HG03342 (cell line): ENCODE results near the gene HSD17B2.
"Not testable (repeated sequence)": the region's sequence is repeated elsewhere in the genome, so short reads cannot be mapped to it uniquely, and the experiment has no call there.

Experiments used
- ATAC-seq: cut with Tn5 transposase; IDR thresholded peaks from one replicate; pipeline ENCODE4 v1.9.1; 2021; ENCODE audit warnings: mild to moderate bottlenecking, moderate library complexity; ENCODE audit not compliant: unreplicated experiment

Gene HSD17B2

GRCh38 chr16:82074019-82074558 is 39.0 kb downstream of the HSD17B2 start:
- ATAC-seq, result no peak

- ATAC-seq, result no peak
Observed at GRCh38 chr16:82078125-82078524, 43.1 kb downstream of the HSD17B2 start.

- no peak for ATAC-seq
Observed at GRCh38 chr16:82079892-82080291, 44.8 kb downstream of the HSD17B2 start.

- ATAC-seq, result no peak
Observed at GRCh38 chr16:82081264-82081663, 46.2 kb downstream of the HSD17B2 start.

DNA sequence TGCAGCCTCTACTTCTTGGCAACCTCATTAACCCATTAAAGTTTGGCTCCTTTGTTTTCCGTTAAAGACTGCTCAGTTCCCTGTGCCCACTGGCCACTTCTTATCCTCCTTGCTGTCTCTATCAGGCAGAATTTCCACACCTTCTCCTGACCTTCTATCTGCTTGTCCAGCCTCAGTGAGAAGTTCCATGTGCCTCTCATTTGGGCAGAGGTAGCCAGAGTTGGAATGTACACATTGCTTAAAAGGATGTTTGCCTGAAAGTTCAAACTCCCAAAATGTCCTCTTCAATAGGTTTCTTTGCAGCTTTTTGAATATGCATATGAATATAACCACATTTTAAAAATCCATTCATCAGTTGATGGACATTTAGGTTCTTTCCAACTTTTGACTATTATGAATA is 47.0 kb downstream of the HSD17B2 start:
- ATAC-seq, result no peak

GRCh38 chr16:82082543-82083244 is 47.6 kb downstream of the HSD17B2 start:
- peak; percentile 90 for ATAC-seq

DNA sequence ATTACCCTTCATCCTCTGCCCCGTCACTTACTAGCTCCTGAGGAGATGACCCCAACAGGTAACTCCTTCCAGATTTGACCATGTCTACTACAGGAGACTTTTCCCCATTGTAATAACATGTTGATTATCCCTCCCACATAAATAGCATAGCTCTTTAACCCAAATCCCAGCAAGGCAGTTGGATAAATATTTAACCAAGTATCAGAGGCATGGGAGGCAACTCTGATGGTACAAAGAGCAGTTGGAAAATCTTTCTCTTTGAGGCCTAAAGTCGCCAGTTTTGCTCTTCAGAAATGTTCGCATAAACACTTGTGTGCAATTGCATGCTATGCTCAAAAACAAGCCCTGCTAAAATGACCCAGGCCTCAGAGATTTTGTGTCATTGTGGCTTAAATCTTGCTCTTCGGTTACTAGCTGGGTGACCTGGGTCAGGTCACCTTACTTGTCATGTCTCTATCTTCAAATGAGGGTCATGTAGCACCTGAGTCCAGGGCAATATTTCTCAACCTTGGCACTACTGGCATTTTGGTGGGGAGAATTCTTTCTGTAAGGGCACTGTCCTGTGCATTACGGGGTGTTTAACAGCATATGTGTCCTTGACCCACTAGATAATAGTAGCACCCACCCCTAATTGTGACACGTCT is 48.8 kb downstream of the HSD17B2 start:
- no peak for ATAC-seq

GRCh38 chr16:82085011-82085779 is 50.1 kb downstream of the HSD17B2 start:
- no peak for ATAC-seq

DNA sequence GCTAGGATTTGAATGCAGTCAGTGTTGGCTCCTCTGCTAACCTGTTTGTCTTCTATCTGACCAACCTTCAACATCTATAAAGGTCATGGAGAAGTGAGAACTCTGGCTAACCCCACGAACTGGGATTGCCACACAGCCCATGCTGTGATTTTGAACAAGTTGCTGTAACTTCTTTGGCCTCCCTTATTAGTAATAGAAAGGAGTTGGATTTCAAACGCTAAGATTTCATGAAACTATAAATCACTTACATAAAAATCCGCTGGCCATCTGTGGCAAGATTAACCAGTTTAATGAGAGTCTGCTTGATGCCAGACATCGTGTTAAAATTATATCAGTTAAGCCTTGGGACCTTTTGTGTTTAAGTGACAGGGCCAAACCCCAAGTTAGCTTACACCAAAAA is 53.4 kb downstream of the HSD17B2 start:
- no peak for ATAC-seq

DNA sequence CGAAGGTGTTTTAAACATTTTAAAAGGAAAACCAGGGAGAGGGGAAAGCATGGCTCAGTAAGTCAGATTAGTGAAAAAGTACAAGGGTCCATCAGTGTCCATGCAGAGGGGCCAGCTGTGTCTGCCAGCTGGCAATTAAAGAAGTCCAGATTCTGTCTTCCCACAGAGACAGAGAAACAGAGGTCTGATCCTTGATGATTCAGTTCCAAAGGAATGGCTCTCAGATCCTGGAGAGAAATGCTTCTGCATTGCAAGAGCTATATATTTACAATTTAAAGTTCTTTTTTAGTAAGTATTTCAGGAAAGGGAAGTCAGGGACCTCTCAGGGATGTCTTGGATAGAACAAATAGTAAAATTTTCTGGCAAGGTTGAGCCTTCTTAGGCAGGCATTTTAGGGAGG is 56.2 kb downstream of the HSD17B2 start:
- no peak for ATAC-seq

DNA sequence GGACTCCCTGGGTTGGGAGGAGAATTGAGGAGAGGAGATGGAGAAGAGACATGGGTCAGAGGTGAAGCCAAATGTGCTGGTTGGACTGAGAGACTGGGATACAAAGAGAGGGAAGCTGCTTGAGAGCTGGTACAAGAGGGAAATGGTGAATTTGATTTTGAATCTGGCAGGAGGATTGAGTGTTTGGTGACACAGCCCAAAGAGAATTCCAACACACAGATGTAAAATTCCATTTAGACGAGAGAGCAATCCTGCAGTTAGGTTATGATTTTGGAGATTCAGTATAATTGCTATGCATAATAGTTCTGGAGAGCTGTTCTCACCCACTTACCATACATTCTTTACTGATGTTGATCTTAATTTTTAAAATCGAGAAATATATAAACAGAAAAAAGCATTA is 57.7 kb downstream of the HSD17B2 start:
- no peak for ATAC-seq

GRCh38 chr16:82093666-82094300 is 58.7 kb downstream of the HSD17B2 start:
- no peak for ATAC-seq

- ATAC-seq, result no peak
Observed at GRCh38 chr16:82094942-82095540, 60.0 kb downstream of the HSD17B2 start.

GRCh38 chr16:82096641-82097040 is 61.6 kb downstream of the HSD17B2 start:
- ATAC-seq, result no peak

- ATAC-seq, result no peak
Observed at GRCh38 chr16:82105107-82105506, 70.1 kb downstream of the HSD17B2 start.

- no peak for ATAC-seq
Observed at GRCh38 chr16:82108100-82108499, 73.0 kb downstream of the HSD17B2 start.

DNA sequence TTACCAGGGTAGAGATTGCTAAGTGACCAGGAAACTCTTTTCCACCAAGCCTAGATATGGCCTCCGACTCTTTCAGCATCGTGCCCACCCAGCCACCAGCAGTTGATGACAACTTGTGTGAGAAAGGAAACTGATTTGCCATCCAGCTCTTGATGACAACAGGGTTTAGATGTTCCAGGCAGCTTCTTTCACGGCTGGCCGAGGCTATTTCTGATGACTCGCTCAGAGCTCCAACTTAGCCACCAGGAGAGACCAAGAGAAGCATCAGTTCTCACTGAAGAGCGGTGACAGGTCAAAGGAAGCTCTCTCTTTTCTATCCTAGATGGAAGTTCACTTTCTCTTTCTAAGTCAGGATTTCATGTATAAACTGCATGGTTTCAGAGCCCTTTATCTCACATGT is 73.7 kb downstream of the HSD17B2 start:
- no peak for ATAC-seq

DNA sequence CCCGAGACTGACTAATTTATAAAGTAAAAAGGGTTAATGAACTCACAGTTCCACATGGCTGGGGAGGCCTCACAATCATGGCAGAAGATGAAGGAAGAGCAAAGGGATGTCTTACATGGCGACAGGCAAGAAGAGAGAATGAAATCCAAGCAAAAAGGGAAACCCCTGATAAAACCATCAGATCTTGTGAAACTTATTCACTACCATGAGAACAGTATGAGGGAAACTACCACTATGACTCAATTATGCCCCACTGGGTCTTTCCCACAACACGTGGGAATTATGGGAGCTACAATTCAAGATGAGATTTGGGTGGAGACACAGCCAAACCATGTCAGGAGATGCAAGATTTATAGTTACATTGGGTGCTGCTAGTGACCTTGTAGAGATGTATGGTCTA is 74.2 kb downstream of the HSD17B2 start:
- not testable (repeated sequence) for ATAC-seq

DNA sequence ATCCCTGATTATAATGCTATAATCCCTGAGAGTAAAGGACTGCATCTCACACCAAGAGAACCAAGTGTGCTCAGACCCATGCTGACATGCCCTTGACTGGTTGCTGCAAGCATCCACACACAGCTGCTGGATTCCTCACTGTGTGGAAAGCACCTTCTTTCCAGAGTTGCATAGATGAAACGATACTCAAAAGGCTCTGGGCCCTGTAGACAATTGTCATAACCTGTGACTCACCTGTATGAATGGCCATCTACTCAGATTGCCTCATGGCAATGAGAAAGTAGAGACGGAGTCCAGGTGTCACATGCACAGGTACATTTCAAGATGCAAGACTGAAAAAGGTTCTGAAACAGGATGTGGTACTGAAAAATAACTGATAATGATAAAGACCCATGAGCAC is 76.9 kb downstream of the HSD17B2 start:
- ATAC-seq, result no peak

GRCh38 chr16:82113741-82114140 is 78.7 kb downstream of the HSD17B2 start:
- no peak for ATAC-seq

- no peak for ATAC-seq
Observed at GRCh38 chr16:82116535-82116934, 81.5 kb downstream of the HSD17B2 start.
